Hepatocyte (in vitro differentiated cells): ENCODE measurements around the gene AMPD2.

Source experiments
- EZH2 ChIP-seq: fragments of 200-600 bp; sonication (generic); IDR thresholded peaks from 2 replicates; pipeline ENCODE4 v1.6.1; 2016; ENCODE audit warnings: antibody characterized with exemption, mild to moderate bottlenecking, borderline replicate concordance
- TF ChIP-seq, protein P1 (sequence below): fragments of 200-600 bp; sonication (generic); IDR thresholded peaks from 2 replicates; pipeline ENCODE4 v1.5.1; 2016; ENCODE audit warnings: antibody characterized with exemption, mild to moderate bottlenecking; ENCODE audit not compliant: poor library complexity

- TF ChIP-seq, protein P1, sequence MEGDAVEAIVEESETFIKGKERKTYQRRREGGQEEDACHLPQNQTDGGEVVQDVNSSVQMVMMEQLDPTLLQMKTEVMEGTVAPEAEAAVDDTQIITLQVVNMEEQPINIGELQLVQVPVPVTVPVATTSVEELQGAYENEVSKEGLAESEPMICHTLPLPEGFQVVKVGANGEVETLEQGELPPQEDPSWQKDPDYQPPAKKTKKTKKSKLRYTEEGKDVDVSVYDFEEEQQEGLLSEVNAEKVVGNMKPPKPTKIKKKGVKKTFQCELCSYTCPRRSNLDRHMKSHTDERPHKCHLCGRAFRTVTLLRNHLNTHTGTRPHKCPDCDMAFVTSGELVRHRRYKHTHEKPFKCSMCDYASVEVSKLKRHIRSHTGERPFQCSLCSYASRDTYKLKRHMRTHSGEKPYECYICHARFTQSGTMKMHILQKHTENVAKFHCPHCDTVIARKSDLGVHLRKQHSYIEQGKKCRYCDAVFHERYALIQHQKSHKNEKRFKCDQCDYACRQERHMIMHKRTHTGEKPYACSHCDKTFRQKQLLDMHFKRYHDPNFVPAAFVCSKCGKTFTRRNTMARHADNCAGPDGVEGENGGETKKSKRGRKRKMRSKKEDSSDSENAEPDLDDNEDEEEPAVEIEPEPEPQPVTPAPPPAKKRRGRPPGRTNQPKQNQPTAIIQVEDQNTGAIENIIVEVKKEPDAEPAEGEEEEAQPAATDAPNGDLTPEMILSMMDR: no peak
- no peak for TF ChIP-seq EZH2
These were observed 6.2 kb downstream of the AMPD2 start for GRCh38 chr1:109625601-109626560.
